Skeletal muscle tissue (tissue), 4 donors: Measurements from ENCODE around the gene CD99L2. TPM values are rescaled to one million over a fixed set of nuclear protein-coding genes. Genes with fewer than 3 reads are reported as not detected.
A peak's percentile ranks its signal among the peaks of the same experiment; 100 is the strongest.
"Not testable (repeated sequence)": the region's sequence is repeated elsewhere in the genome, so short reads cannot be mapped to it uniquely, and the experiment has no call there.

ENCODE experiments used
- H3K27ac ChIP-seq: one replicate; pipeline ENCODE4 v1.7.0; 2013; ENCODE audit warnings: mild to moderate bottlenecking, low read depth, low read length, inconsistent platforms
- H3K27me3 ChIP-seq, 3 donors: one replicate each; pipeline ENCODE4 v1.7.0; 2013; ENCODE audit warnings: low read length in 3 of 3; ENCODE audit not compliant: control insufficient read depth in 3 of 3, insufficient read depth in 3 of 3
- H3K36me3 ChIP-seq, 3 donors: one replicate each; pipeline ENCODE4 v1.7.0; 2013; ENCODE audit warnings: low read length in 3 of 3; ENCODE audit not compliant: control insufficient read depth in 3 of 3, insufficient read depth in 3 of 3
- H3K4me1 ChIP-seq, 3 donors: one replicate each; pipeline ENCODE4 v1.7.0; 2013; ENCODE audit warnings: low read length in 3 of 3, mild to moderate bottlenecking in 3 of 3; ENCODE audit not compliant: control insufficient read depth in 3 of 3, insufficient read depth in 3 of 3
- H3K4me3 ChIP-seq, 3 donors: one replicate each; pipeline ENCODE4 v1.7.0; 2013; ENCODE audit warnings: low read length in 3 of 3
- H3K9ac ChIP-seq, 3 donors: one replicate each; pipeline ENCODE4 v1.7.0; 2013; ENCODE audit warnings: low read length in 3 of 3, mild to moderate bottlenecking in 3 of 3, moderate library complexity in 2 of 3, low read depth in 1 of 3
- H3K9me3 ChIP-seq, 3 donors: one replicate each; pipeline ENCODE4 v1.7.0; 2013; ENCODE audit warnings: low read length in 3 of 3; ENCODE audit not compliant: control insufficient read depth in 3 of 3
- total RNA-seq: library from RNA; depleted of rRNA; stranded (reverse); fragments of >200 nt; gene quantifications from one replicate; pipeline ENCODE4 v1.2.3, GENCODE V29; 2014
- donor health status: Osteomylitis.

The CD99L2 gene
- total RNA-seq, 1 donor from 2014 or later: 25.1 TPM

DNA sequence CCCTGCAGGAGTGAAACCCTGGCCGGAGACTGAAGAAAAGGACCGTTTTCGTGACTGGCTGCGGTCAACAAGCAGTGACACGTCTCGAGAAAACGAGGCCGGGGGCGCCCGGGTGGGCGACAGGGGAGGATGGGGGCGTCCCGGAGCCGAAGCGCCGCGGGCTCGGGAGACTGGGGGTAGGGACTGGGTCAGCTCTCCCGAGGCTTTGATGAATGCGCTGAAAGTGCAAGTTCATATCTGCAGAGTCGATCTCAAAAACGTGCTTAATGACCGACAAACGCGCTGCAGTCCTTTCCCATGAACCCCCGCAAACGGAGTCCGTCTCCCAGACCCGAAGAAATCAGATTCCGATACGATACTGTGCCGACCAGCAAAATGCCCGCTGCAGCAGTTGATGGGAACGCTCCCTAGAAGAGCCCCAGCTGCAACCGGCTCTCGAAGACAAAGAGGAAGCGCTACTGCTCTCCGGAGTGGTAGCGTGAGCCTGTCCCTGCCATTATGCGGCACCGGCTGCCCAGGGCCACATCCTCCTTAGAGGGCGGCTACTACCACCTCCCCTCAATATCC is 806 bp upstream of the CD99L2 start:
- H3K4me3 ChIP-seq: peak overlapping the region; percentile 73 to 82 (median 74)
- no peaks in the 10 kb centered on the region for H3K36me3 ChIP-seq
- H3K4me1 ChIP-seq: peaks cover 6 to 10% (median 8%) of the 10 kb centered on the region in 3 donors
- H3K9ac ChIP-seq: peak overlapping the region; percentile 74 to 84 (median 80)
- H3K9me3 ChIP-seq: no peaks in the 10 kb centered on the region
- H3K27me3 ChIP-seq: no peaks in the 10 kb centered on the region
- peak overlapping the region; percentile 75 for H3K27ac ChIP-seq

GRCh38 chrX:150897421-150898320 is 797 bp downstream of the CD99L2 start:
- Histone ChIP-seq H3K36me3 (no peaks in the 10 kb centered on the region), H3K4me3 (peak overlapping the region; percentile 66 to 71 (median 69)), H3K4me1 (peaks cover 6 to 10% (median 8%) of the 10 kb centered on the region in 3 donors), H3K27ac (peak overlapping the region; percentile 77), H3K9me3 (no peaks in the 10 kb centered on the region), H3K9ac (peak overlapping the region; percentile 61 to 83 (median 75)), H3K27me3 (no peaks in the 10 kb centered on the region)

- Histone ChIP-seq H3K4me1 (peaks cover 6 to 10% (median 8%) of the 10 kb centered on the region in 3 donors), H3K27ac (no peak overlapping the region)
These were observed 1.8 kb downstream of the CD99L2 start for GRCh38 chrX:150896632-150897031.

GRCh38 chrX:150893936-150894335 is 4.5 kb downstream of the CD99L2 start:
- H3K4me3 ChIP-seq: no peak overlapping the region
- no peaks in the 10 kb centered on the region for H3K36me3 ChIP-seq

More at GRCh38 chrX:150896632-150897031, 1.8 kb downstream of the CD99L2 start:
- no peak overlapping the region for H3K9ac ChIP-seq
- H3K36me3 ChIP-seq: no peaks in the 10 kb centered on the region
- no peaks in the 10 kb centered on the region for H3K9me3 ChIP-seq
- no peak overlapping the region for H3K4me3 ChIP-seq
- H3K27me3 ChIP-seq: no peaks in the 10 kb centered on the region

DNA sequence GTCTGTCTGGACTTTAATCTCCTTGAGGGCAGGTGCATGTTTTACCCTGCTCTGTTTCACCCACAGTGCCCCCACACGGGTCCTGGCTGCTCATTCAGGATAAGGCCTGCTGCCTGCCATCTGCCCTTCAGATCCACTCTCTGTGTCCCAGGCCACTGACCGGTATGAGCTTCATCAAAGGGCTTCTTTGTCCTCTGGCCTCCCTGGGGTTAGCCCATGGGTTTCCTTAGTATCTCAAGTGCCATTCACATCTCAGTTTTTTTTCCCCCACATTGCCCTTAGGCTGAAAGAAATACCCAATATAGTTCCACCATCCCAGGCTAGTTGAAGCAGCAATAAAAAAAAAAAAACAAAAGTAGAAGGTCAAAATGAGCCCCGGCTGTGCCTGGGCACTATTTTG is 9.3 kb downstream of the CD99L2 start:
- Histone ChIP-seq H3K9me3 (no peaks in the 10 kb centered on the region), H3K4me1 (peaks cover 0 to 8% (median 0%) of the 10 kb centered on the region in 3 donors), H3K36me3 (no peaks in the 10 kb centered on the region), H3K27me3 (no peaks in the 10 kb centered on the region), H3K9ac (no peak overlapping the region), H3K27ac (no peak overlapping the region), H3K4me3 (no peak overlapping the region)

More at GRCh38 chrX:150893936-150894335, 4.5 kb downstream of the CD99L2 start:
- Histone ChIP-seq H3K9ac (no peak overlapping the region), H3K27ac (no peak overlapping the region), H3K27me3 (no peaks in the 10 kb centered on the region), H3K9me3 (no peaks in the 10 kb centered on the region), H3K4me1 (peaks cover 8 to 10% (median 10%) of the 10 kb centered on the region in 3 donors)

- peaks cover 0 to 8% (median 0%) of the 10 kb centered on the region in 3 donors for H3K4me1 ChIP-seq
- H3K27ac ChIP-seq: no peak overlapping the region
- no peak overlapping the region for H3K9ac ChIP-seq
- H3K27me3 ChIP-seq: no peaks in the 10 kb centered on the region
- no peaks in the 10 kb centered on the region for H3K9me3 ChIP-seq
- no peaks in the 10 kb centered on the region for H3K36me3 ChIP-seq
- no peak overlapping the region for H3K4me3 ChIP-seq
These were observed 10.5 kb downstream of the CD99L2 start for GRCh38 chrX:150887906-150888465.

- H3K27me3 ChIP-seq, H3K36me3 ChIP-seq, H3K9ac ChIP-seq, H3K9me3 ChIP-seq, H3K4me1 ChIP-seq, H3K4me3 ChIP-seq, H3K27ac ChIP-seq: not testable (repeated sequence)
These were observed 11.2 kb downstream of the CD99L2 start for GRCh38 chrX:150887268-150887667.

DNA sequence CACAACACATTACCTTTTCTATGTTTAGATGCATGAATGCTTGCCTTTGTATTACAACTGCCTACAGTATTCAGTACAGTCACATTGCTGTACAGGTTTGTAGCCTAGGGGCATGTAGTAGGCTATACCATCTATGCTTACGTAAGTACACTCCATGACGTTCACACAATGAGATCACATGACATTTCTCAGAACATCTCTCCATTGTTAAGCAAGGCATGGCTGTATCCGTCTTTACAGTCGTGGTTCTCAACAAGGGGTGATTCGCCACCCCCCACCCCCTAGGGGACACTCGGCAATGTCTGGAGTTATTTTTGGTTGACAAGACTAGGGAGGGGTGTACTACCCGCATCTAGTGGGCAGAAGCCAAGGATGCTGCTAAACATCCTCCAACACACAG is 12.1 kb downstream of the CD99L2 start:
- H3K27me3 ChIP-seq: no peaks in the 10 kb centered on the region
- no peak overlapping the region for H3K4me3 ChIP-seq
- no peaks in the 10 kb centered on the region for H3K9me3 ChIP-seq
- peaks cover 0 to 10% (median 1%) of the 10 kb centered on the region in 3 donors for H3K4me1 ChIP-seq
- no peaks in the 10 kb centered on the region for H3K36me3 ChIP-seq
- no peak overlapping the region for H3K27ac ChIP-seq
- no peak overlapping the region for H3K9ac ChIP-seq

GRCh38 chrX:150880808-150881165 is 17.7 kb downstream of the CD99L2 start:
- Histone ChIP-seq H3K4me1 (peaks cover 2 to 8% (median 2%) of the 10 kb centered on the region in 3 donors), H3K36me3 (no peaks in the 10 kb centered on the region), H3K27ac (no peak overlapping the region), H3K9ac (no peak overlapping the region), H3K27me3 (no peaks in the 10 kb centered on the region), H3K4me3 (no peak overlapping the region), H3K9me3 (no peaks in the 10 kb centered on the region)
